PFSK-1 (cell line): Measurements from ENCODE around the gene OR4B1.

Experiments used
- FOXP2 ChIP-seq: optimal IDR thresholded peaks from 2 replicates; pipeline ENCODE3; 2011; ENCODE audit warnings: borderline replicate concordance, control low read depth, inconsistent platforms; ENCODE audit not compliant: insufficient read depth; ENCODE audit errors: extremely low read length, extremely low read depth
- POLR2AphosphoS5 ChIP-seq: IDR thresholded peaks from 2 replicates; pipeline ENCODE4 v1.6.1; 2012; ENCODE audit warnings: low read depth, mild to moderate bottlenecking, control low read depth, low read length, moderate library complexity
- REST ChIP-seq, 2 experiments: IDR thresholded peaks; 2 replicates each; pipeline versions ENCODE4 v1.6.1 to v1.8.0; 2011 to 2012; ENCODE audit warnings: low read depth in 2 of 2, low read length in 2 of 2, control low read depth in 1 of 2, inconsistent platforms in 1 of 2, mild to moderate bottlenecking in 1 of 2, moderate library complexity in 1 of 2; ENCODE audit not compliant: insufficient read depth in 1 of 2
- SIN3A ChIP-seq: IDR thresholded peaks from 2 replicates; pipeline ENCODE4 v1.6.1; 2012; ENCODE audit warnings: mild to moderate bottlenecking, low read length, moderate library complexity, borderline replicate concordance; ENCODE audit not compliant: insufficient read depth
- TAF1 ChIP-seq: IDR thresholded peaks from 2 replicates; pipeline ENCODE4 v1.6.1; 2012; ENCODE audit warnings: low read length, control low read depth, borderline replicate concordance; ENCODE audit not compliant: insufficient read depth

OR4B1 gene

DNA sequence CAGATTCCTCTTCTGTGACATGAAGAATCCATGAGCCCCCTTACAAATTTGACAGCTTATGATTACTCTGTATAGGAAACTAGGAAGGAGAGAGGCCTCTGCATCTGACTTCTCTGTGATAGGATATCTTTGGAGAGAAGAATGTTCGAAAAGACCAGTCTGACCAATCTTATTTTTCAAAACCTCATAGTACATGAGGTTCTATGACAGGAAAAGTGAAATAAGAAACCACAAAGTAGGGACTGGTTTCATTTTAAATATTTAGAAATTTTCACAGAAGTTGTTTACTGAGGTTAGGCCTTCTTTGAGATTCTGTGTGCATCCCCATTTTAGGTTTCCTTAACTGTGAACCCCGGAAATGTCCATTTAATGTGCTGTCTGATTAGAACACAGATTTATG is 45.0 kb downstream of the OR4B1 start:
- TF ChIP-seq POLR2AphosphoS5 (no peak), REST (IDR thresholded peaks at IDR 0.05; ENCODE audit: insufficient read depth in 1 of 2, low read depth in 2 of 2, low read length in 2 of 2) (no peak), SIN3A (no peak), FOXP2 (no peak), TAF1 (no peak)

GRCh38 chr11:48263423-48263911 is 46.9 kb downstream of the OR4B1 start, which contains the start of gene OR4X1:
OR4X1 (plus strand) TSS chr11:48263861; CDS start chr11:48263861, 0 bp downstream.
- TF ChIP-seq FOXP2 (no peak), TAF1 (no peak), SIN3A (no peak), REST (IDR thresholded peaks at IDR 0.05; ENCODE audit: insufficient read depth in 1 of 2, low read depth in 2 of 2, low read length in 2 of 2) (no peak), POLR2AphosphoS5 (no peak)
